SH-SY5Y (cell line): Measurements from ENCODE around the gene TRPM3.

Source experiments
- GATA2 ChIP-seq: IDR thresholded peaks from 2 replicates; pipeline ENCODE4 v1.6.1; 2011; ENCODE audit warnings: mild to moderate bottlenecking, low read depth, low read length
- GATA3 ChIP-seq: IDR thresholded peaks from 2 replicates; pipeline ENCODE4 v1.6.1; 2011; ENCODE audit warnings: low read depth, mild to moderate bottlenecking, low read length, moderate library complexity

Gene TRPM3

GRCh38 chr9:71001780-71002386, 119.5 kb downstream of the TRPM3 start:
- TF ChIP-seq GATA3 (no peak), GATA2 (no peak)

GRCh38 chr9:70998962-70999361, 122.5 kb downstream of the TRPM3 start:
- TF ChIP-seq GATA3 (no peak), GATA2 (no peak)

- TF ChIP-seq GATA3: no peak
- no peak for TF ChIP-seq GATA2
Observed at GRCh38 chr9:70995511-70995910, 125.9 kb downstream of the TRPM3 start.

- no peak for TF ChIP-seq GATA3
- no peak for TF ChIP-seq GATA2
Observed at GRCh38 chr9:70994582-70994981, 126.8 kb downstream of the TRPM3 start.

GRCh38 chr9:70988551-70988950, 132.9 kb downstream of the TRPM3 start:
- no peak for TF ChIP-seq GATA3
- TF ChIP-seq GATA2: no peak

- TF ChIP-seq GATA2 (no peak), GATA3 (no peak)
Observed at GRCh38 chr9:70987986-70988385, 133.4 kb downstream of the TRPM3 start.

- TF ChIP-seq GATA3 (no peak), GATA2 (no peak)
Observed at GRCh38 chr9:70986984-70987383, 134.4 kb downstream of the TRPM3 start.

- TF ChIP-seq GATA3 (no peak), GATA2 (no peak)
Observed at GRCh38 chr9:70983723-70984295, 137.6 kb downstream of the TRPM3 start.

GRCh38 chr9:70981312-70981711, 140.1 kb downstream of the TRPM3 start:
- TF ChIP-seq GATA2 (no peak), GATA3 (no peak)

GRCh38 chr9:70979966-70980365, 141.5 kb downstream of the TRPM3 start:
- TF ChIP-seq GATA3 (no peak), GATA2 (no peak)

GRCh38 chr9:70978085-70978484, 143.3 kb downstream of the TRPM3 start:
- TF ChIP-seq GATA3 (no peak), GATA2 (no peak)

- no peak for TF ChIP-seq GATA3
- no peak for TF ChIP-seq GATA2
Observed at GRCh38 chr9:70975821-70976220, 145.6 kb downstream of the TRPM3 start.

- TF ChIP-seq GATA2 (no peak), GATA3 (no peak)
Observed at GRCh38 chr9:70971723-70972122, 149.7 kb downstream of the TRPM3 start.

- TF ChIP-seq GATA2 (no peak), GATA3 (no peak)
Observed at GRCh38 chr9:70964861-70965260, 156.6 kb downstream of the TRPM3 start.

- no peak for TF ChIP-seq GATA3
- TF ChIP-seq GATA2: no peak
Observed at GRCh38 chr9:70963554-70963953, 157.9 kb downstream of the TRPM3 start.
